Measurements from ENCODE around the gene CXCR5.

Gene CXCR5

GRCh38 chr11:118876286-118876685, 7.4 kb upstream of the CXCR5 start:
- no peak for DNase-seq (ENCODE audit: low spot score)

- DNase-seq (ENCODE audit: low spot score), result no peak
Measured at GRCh38 chr11:118877487-118878162, 6.1 kb upstream of the CXCR5 start.

GRCh38 chr11:118878163-118878563, 5.5 kb upstream of the CXCR5 start:
- DNase-seq (ENCODE audit: low spot score), result no peak

- no peak for DNase-seq (ENCODE audit: low spot score)
Measured at GRCh38 chr11:118881228-118881627, 2.5 kb upstream of the CXCR5 start.

- no peak for DNase-seq (ENCODE audit: low spot score)
Measured at GRCh38 chr11:118882491-118882890, 1.2 kb upstream of the CXCR5 start.

- no peak for DNase-seq (ENCODE audit: low spot score)
Measured at GRCh38 chr11:118883004-118883367, 706 bp upstream of the CXCR5 start.

- DNase-seq (ENCODE audit: low spot score), result no peak
Measured at GRCh38 chr11:118884875-118885274, 1.2 kb downstream of the CXCR5 start.

GRCh38 chr11:118885319-118885718, 1.6 kb downstream of the CXCR5 start:
- no peak for DNase-seq (ENCODE audit: low spot score)

- no peak for DNase-seq (ENCODE audit: low spot score)
Measured at GRCh38 chr11:118885831-118886565, 2.3 kb downstream of the CXCR5 start.

GRCh38 chr11:118886681-118887111, 3.0 kb downstream of the CXCR5 start:
- DNase-seq (ENCODE audit: low spot score), result peak; percentile 80

GRCh38 chr11:118887206-118887605, 3.5 kb downstream of the CXCR5 start:
- no peak for DNase-seq (ENCODE audit: low spot score)

- no peak for DNase-seq (ENCODE audit: low spot score)
Measured at GRCh38 chr11:118888398-118888797, 4.7 kb downstream of the CXCR5 start.

- no peak for DNase-seq (ENCODE audit: low spot score)
Measured at GRCh38 chr11:118889797-118890196, 6.1 kb downstream of the CXCR5 start.

GRCh38 chr11:118892514-118892913, 8.8 kb downstream of the CXCR5 start:
- peak; percentile 83 for DNase-seq (ENCODE audit: low spot score)

GRCh38 chr11:118892964-118893363, 9.3 kb downstream of the CXCR5 start:
- no peak for DNase-seq (ENCODE audit: low spot score)

- no peak for DNase-seq (ENCODE audit: low spot score)
Measured at GRCh38 chr11:118893662-118894061, 10.0 kb downstream of the CXCR5 start.

- DNase-seq (ENCODE audit: low spot score), result no peak
Measured at GRCh38 chr11:118894192-118894591, 10.5 kb downstream of the CXCR5 start.

- DNase-seq (ENCODE audit: low spot score), result peak; percentile 79
Measured at GRCh38 chr11:118895093-118896039, 11.7 kb downstream of the CXCR5 start.

GRCh38 chr11:118896472-118896913, 12.8 kb downstream of the CXCR5 start:
- DNase-seq (ENCODE audit: low spot score), result no peak

GRCh38 chr11:118896921-118897591, 13.4 kb downstream of the CXCR5 start:
- DNase-seq (ENCODE audit: low spot score), result no peak

- no peak for DNase-seq (ENCODE audit: low spot score)
Measured at GRCh38 chr11:118897721-118898310, 14.1 kb downstream of the CXCR5 start.
